ENCODE data around the gene PACS1. TPM values are rescaled to one million over a fixed set of nuclear protein-coding genes. Genes with fewer than 3 reads are reported as not detected.

The PACS1 gene
- total RNA-seq, 1 donor from 2014 or later: 74.4 TPM

DNA sequence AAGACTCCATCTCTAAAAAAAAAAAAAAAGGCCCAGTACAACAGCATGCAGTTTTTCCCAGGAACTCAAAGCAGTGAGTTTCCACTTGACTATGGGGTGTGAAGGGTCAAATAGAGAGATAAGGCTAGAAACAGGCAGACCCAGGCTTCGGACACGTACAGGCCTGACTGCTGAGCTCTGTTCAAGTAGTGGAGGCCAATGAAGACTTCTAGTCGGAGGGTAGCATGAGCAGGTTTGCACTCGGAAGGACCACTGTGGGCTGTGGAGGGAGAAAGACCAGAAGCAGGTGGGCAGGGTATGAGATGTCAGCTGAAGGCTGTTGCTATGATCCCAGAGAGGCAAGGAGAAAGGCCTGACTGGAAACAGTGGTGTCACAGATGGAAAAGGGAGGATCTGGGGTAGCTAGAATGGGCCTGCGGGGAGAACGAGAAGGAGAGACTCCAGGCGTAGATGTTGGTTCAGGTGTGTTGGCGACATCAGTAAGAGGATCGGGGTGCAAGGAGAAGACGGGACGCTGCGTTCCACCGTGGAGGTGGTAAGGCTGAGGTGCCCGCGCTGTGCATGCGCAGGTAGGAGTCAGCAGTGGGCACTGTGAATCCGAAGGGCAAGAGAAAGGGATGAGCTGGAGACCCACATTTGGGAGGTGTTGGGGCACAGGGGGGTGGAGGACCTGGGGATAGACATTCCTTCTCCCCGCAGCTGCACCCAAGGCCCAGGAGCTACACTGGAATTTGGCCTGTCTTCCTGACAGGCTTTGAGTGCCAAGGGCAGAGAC, 149.0 kb downstream of the PACS1 start:
- no peak for DNase-seq (ENCODE audit: extremely low read depth, low read depth, low spot score)

DNA sequence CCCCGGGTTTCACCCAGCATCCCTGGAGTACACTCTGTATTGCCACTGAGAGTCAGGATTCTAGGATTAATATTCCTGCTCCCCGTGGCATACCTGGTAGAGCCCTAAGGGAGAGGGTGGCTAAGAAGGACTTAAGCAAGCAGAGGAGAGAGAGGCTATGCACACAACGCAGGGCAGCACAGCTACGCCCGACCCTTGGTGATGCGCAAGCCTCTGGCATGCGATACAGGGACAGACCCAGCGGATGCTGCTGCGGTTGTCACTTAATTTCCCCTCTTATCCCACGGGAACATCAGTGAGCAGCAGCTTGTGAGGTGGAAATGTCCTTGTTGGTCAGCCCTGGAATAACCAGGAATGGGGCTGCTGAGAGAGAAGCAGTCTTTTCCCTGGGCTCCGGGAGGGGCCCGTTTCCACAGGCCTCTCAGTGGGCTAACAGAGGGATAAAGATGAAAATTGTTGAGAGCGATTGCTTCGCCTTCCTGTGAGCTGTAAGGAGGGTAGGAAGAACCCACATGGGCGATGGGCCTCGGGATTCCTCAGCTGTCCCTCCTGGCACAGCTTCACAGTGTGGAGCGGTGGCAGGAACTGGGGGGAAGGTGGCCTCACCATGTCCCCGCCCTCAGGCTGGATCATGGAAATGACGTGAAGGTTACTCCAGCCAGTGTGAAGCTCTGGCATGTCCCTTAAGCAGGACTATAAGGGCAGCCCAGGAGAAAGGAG, 149.9 kb downstream of the PACS1 start:
- DNase-seq (ENCODE audit: extremely low read depth, low read depth, low spot score): no peak

DNA sequence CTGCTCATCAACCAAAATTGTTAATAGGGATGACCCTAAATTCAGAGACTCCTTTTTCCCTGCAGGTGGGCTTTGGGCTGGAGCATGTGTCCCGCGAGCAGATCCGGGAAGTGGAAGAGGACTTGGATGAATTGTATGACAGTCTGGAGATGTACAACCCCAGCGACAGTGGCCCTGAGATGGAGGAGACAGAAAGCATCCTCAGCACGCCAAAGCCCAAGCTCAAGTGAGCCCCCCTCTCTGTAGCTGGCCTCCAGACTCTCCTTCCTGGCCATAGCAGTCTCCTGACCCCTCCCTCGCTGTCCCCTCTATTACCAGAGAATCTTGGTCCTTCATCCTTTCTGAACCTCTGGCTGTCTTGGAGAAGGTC, 150.5 kb downstream of the PACS1 start:
- no peak for DNase-seq (ENCODE audit: extremely low read depth, low read depth, low spot score)

DNA sequence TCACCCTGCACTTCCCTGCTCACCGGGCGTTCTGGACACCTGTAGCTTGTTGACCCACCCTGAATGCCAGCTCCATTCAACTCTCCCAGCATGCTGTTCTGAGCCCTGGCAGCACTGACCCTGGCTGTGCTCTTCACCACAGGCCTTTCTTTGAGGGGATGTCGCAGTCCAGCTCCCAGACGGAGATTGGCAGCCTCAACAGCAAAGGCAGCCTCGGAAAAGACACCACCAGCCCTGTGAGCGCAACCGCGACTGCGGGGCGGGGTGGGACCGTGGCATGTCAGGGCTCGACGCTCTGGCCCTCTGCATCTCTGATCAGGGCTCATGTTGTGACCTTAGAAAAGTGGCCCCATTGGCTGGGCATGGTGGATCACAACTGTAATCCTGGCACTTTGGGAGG, 150.9 kb downstream of the PACS1 start:
- no peak for DNase-seq (ENCODE audit: extremely low read depth, low read depth, low spot score)

DNA sequence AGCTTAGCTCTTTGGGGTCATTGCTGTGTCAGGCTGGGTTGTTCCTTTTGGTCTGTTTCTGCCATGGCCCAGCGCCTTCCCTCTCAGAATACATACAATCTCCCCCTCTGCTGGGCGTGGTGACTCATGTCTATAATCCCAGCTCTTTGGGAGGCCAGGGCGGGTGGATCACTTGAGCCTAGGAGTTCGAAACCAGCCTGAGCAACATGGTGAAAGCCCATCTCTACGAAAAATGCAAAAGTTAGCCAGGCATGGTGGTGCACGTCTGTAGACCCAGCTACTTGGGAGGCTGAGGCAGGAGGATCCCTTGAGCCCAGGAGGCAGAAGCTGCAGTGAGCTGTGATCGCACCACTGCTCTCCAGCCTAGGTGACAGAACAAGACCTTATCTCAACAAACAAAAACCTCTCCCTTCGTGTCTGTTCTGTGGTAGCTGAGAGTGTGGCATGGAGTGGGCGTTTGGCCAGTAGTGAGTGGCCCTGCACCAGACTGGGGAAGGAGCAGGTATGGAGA, 151.7 kb downstream of the PACS1 start:
- no peak for DNase-seq (ENCODE audit: extremely low read depth, low read depth, low spot score)

DNA sequence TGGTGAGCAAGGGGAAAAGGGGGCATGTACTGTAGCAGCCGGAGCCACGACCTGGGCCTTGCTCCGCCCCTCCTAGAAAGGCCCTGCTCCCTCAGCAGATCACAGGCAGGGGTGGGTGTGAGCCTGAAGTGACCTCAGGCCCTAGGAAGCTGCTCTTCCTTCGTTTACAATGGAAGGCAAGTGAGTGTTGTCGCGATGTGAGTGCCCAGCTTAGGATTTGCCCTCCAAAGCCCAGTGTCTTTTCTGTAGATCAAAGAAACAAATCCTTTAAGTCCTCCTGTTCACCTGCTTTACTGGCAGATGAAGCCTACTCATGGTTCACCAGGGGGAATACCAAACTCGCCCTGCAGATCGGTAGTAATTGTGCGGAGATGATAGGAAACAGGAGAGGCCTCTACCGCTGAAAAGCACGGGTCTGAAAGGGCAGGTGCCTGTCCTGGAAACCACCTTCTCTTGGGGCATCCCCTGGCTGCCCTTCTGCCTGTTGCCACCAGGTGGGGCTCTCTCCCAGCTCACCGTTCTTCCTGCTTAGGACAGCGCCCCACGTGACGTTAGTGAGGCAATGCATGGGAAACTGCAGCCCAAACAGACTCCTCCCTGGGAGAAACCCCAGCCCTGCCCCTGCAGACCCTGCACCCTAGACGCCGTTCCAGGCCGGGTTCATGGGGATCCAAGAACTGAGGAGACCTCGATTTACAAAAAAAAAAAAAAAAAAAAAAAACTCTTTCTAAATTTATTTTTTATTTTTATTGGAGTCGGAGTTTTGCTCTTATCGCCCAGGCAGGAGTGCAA, 152.5 kb downstream of the PACS1 start:
- peak; percentile 61 for DNase-seq (ENCODE audit: extremely low read depth, low read depth, low spot score)

DNA sequence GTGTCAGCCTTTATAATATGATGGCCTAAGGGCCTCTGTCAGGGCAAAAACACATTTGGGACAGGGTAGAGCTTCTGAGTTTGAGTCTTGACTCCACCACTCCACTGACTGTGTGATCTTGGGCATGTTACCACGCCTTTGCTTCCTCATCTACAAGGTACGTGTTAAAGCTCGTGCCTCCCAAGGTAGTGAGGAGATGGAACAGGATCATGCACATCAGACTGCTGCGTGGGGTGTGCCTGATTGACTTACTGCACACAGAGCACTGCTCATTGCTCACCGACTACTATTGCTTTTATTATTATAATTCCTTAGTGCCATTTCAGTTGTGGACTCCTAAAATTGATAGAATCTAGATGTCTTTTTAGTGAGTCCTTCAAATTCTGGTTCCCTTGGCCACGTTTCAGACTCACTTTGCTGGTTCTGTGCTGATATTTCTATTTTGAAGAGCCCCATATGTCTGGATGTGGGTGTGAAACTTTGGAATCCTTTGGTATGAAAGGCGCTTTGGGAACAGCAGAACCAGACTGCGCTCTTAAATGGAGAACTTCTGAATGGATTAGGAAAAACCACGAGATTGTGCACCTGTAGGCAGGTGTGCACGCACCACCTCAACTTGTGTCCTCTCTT, 154.3 kb downstream of the PACS1 start:
- no peak for DNase-seq (ENCODE audit: extremely low read depth, low read depth, low spot score)

DNA sequence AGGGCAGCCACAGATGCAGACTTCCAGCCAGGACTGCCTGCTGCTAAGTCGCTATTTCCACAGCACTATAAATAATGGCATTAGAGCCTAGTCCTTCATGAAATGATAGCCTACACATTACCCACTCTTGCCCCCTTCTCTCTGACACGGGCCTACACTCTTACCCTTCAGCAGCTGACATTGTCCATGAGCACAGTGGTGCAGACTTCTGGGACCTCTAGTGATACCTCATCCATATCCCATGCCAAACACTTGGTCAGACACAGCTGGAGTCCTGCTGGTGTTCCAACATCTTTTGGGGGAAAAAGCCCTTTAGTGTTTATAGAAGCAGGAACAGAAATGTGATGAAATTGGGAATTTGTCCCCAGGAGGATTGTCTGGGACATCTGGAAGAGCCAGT, 155.0 kb downstream of the PACS1 start:
- DNase-seq (ENCODE audit: extremely low read depth, low read depth, low spot score): no peak

DNA sequence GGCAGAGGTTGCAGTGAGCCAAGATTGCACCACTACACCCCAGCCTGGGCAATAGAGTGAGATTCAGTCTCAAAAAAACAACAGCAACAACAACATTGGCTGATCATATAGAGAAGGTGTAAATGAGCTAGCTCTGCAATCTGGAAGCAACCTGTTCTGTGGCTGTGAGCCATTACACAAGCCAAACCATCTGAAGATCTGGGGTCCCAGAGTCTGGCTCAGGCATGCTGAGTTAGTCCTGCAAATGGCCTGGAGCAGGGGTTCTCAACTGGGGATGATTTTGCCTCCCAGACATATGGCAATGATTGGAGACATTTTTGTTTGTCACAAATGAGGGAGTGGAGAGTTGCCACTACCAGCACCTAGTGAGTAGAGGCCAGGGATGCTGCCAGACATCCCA, 156.0 kb downstream of the PACS1 start:
- DNase-seq (ENCODE audit: extremely low read depth, low read depth, low spot score): no peak

DNA sequence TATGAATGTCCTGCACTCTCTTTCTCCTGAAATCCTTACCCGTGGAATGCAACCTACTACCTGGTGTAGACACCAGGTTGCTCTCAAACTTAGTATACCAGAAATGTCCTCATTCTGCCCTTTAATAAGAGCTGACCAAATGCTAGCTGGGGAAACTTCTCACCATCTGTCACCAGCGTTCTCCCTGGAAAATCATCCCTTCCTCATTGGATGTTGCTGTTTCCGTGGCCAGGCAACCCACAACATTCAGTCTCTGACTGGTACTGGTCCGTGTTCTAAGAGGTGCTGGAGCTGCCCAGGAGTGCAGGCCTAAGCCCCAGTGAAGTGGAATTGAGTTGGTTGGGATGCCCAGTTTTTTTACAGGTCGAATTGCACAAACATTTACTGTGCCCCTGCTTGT, 157.6 kb downstream of the PACS1 start:
- DNase-seq (ENCODE audit: extremely low read depth, low read depth, low spot score): no peak

DNA sequence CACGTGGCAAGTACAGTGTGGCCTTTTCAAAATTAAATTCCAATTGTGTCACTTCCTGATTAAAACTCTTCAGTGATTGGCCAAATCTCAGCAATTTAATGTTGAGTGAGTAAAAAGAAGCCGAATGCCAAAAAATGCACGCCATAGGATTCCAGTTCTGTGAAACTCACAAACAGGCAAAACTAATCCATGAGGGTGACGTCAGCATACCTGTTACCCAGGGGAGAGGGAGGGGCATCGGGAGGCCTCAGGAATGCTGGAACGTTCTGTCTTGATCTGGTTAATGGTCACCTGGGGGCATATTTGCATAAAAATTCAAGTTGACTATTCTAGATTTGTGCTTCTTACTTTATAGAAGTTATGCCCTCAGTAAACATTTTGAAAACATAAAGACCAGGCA, 158.4 kb downstream of the PACS1 start:
- DNase-seq (ENCODE audit: extremely low read depth, low read depth, low spot score): no peak

DNA sequence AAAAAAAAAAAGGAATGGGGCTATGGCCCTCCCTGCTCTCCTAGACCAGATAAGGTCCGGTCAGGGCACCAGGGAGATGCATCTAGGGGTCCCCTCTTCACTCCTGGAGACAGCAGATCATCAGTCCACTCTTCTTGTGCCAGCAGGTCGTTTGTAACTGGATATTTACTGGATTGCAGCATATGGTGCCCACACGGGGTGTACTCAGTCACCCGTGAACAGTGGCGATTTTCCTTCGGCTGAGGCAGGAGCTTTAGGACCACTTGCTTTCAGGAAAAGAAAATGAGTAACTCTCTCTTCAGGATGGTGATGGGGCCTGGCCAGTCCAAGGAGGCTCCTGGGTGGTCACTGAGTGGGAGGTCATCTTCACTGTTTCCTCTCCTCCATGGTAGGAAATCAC, 160.1 kb downstream of the PACS1 start:
- no peak for DNase-seq (ENCODE audit: extremely low read depth, low read depth, low spot score)

DNA sequence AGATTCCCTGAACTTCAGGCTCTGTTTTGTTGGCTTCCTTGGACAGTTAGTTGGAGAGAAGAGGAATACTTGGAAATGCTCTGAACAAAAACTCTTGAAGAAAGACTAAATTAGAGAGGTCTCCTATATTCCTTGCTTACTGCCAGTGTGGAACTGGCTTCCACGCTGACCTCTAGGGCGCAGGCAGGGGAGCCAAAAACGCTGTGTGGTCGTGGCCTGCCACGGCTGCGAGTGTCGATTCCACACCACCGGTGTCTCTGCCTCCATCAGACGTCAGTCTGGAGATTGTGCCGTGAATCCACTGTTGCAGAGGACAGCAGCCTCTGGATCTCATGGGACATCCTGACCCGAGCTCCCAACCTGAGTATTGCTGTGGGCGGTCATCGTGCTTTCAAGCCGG, 160.9 kb downstream of the PACS1 start:
- no peak for DNase-seq (ENCODE audit: extremely low read depth, low read depth, low spot score)

DNA sequence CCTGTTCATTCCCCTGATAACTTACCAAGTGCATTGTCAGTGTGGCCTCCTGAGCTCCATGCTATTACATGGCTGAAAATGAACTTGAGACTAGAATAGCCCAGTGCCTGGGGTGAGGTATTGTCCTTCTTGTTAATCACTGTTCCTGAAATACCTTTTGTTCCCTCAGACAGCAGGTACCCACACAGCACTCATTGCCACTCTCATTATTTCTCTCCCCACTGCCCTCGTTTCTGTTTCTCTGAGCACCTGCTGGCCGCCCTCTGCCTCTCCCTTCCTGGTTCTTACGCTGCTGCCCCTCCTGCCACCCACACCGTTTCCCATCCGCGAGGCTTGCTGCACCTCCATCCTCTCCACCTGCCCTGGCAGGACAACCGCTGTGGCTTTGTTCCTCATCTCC, 161.5 kb downstream of the PACS1 start:
- DNase-seq (ENCODE audit: extremely low read depth, low read depth, low spot score): no peak

DNA sequence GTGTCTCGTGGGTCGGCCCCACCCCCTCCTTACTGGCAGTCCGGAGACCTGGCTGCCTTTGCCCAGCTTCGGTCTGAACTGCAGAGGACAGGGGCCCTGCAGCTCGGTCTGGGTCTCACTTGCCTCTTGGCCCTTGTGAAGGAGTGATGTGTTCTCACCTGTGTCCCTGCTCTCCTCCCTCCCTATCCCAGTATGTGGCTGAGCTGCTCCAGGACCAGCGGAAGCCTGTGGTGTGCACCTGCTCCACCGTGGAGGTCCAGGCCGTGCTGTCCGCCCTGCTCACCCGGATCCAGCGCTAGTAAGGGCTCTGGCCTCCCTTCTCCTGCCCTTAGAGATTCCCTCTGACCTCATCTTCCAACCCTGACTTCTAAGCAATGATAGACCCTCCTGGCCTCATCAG, 162.7 kb downstream of the PACS1 start:
- DNase-seq (ENCODE audit: extremely low read depth, low read depth, low spot score): no peak

DNA sequence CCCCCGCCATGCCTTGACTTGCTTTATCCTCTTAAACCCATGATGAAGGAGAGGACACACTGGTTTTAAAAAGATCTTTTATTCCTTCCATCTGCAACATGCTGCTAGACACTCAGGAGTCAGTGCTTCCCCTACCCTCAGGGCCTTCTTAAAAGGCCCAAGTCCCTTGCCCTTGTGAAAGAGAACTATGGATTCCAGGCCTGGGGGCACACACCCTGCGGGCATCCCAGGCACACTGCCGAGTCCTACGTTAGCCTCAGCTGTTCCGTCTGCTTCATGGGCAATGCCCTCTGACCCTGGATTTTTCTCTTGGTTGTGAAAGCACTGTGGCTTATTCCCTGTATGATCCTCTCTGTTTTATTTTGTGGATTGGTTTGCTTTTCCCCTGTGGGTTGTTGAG, 163.2 kb downstream of the PACS1 start:
- no peak for DNase-seq (ENCODE audit: extremely low read depth, low read depth, low spot score)

DNA sequence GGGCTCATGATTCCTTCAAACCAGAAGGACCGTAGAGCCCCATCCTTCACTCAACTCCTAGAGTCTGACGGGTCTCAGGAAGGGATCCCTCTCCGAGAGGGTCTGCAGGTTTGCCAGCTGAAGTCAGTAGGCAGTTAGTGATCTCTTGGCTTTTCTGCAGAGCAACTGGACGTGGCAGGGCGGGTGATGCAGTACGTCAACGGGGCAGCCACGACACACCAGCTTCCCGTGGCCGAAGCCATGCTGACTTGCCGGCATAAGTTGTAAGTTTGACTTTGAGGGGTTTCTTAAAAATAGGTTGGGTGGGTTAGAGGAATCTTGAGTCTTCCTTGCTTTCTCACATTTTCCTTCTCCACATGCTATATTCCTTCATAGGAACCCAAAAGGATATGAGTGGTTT, 165.1 kb downstream of the PACS1 start:
- DNase-seq (ENCODE audit: extremely low read depth, low read depth, low spot score): no peak

DNA sequence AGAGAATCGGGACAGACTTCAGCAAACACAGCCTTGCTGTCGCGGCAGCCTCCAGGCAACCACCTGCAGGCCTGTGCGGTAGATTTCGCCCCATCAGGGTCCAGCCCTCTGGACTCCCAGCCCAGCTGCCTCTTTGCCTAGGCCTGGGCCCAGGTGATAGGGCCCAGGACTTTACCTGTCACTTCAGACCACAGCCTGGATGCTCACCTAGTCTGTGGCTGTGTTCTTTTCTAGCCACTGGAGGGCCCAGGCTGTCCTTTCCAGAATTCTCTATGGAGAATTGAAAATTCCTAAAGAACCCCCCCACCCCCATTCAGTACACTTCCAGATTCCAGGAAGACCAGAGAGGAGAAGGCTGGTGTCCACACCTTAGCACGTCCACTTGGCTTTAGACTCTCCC, 167.8 kb downstream of the PACS1 start:
- no peak for DNase-seq (ENCODE audit: extremely low read depth, low read depth, low spot score)

DNA sequence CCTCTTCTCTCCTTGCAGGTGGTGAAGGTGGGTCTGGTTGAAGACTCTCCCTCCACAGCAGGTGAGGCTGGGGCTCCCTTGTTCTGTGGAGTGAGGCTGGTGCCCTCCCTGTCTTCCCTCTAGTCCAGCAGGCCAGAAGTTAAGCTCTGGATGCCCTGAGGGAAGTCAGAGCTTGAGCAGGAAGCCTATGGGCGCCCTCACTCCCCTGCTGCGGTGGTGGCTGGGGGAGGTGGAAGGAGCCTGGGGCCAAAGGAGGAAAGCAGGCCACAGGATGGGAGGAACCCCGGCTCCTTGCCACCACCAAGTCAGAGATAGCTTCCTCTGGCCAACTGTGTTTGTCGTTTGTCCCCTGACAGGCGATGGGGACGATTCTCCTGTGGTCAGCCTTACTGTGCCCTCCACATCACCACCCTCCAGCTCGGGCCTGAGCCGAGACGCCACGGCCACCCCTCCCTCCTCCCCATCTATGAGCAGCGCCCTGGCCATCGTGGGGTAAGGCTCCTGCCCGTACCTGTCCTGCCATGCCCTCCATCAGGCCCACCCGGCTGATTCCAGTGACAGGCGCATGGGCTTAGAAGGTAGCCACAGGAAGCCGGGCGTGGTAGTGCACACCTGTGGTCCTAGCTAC, 168.8 kb downstream of the PACS1 start:
- no peak for DNase-seq (ENCODE audit: extremely low read depth, low read depth, low spot score)

DNA sequence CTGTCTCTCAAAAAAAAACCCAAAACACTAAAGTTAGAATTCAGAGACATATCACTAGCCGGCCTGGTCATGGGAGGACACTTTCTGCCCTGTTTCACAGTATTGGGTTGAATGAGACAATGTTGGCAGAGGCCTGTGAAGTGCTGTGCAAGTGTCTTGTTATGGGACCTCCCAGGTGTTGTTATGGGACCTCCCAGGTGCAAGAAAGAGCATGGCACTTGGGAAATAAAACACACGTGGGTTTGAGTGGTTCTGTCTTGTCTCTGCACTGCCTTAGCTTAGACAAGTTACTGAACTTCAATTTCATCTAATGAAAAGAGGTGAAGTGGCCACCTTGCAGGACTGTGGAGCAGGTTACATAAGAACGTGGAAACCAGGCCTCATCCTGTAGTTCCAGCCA, 169.4 kb downstream of the PACS1 start:
- no peak for DNase-seq (ENCODE audit: extremely low read depth, low read depth, low spot score)

Measured in glomerular endothelial cell (primary cell).